Caki2 (cell line): Measurements from ENCODE around the gene RAP2A. TPM values are rescaled to one million over a fixed set of nuclear protein-coding genes. Genes with fewer than 3 reads are reported as not detected.
A peak's percentile ranks its signal among the peaks of the same experiment; 100 is the strongest.

ENCODE experiments used
- DNase-seq: peaks from one replicate; pipeline ENCODE4 v3.0.0-alpha.2; 2015; ENCODE audit warnings: low read depth
- in situ Hi-C: cut with HindIII; loops from 2 replicates; pipeline ENCODE4 v1.10.0; 2016; ENCODE audit warnings: low sequenced_read_pairs, low pct_unique_long_range_greater_than_20kb, mixed read lengths
- total RNA-seq: library from RNA; depleted of rRNA; stranded (reverse); fragments of >200 nt; shearing (Covaris generic); gene quantifications from 2 replicates; pipeline ENCODE4 v1.2.3, GENCODE V29; 2014; ENCODE audit warnings: low replicate concordance

RAP2A gene
- total RNA-seq, 1 experiment from 2014 or later, result 10.3 TPM

- no peak for DNase-seq
- in situ Hi-C loops, result no loop called here
These were observed 20.3 kb upstream of the RAP2A start for GRCh38 chr13:97413694-97414093.

- in situ Hi-C loops, result no loop called here
These were observed 19.6 kb upstream of the RAP2A start for GRCh38 chr13:97414392-97414791.

GRCh38 chr13:97417698-97418097 is 16.3 kb upstream of the RAP2A start:
- in situ Hi-C loops, result no loop called here
- DNase-seq, result peak; percentile 8

More at GRCh38 chr13:97414392-97414791, 19.6 kb upstream of the RAP2A start:
- DNase-seq, result no peak

GRCh38 chr13:97422118-97423054 is 11.6 kb upstream of the RAP2A start:
- in situ Hi-C loops, result no loop called here
- no peak for DNase-seq

- in situ Hi-C loops, result no loop called here
- DNase-seq, result no peak
These were observed 10.5 kb upstream of the RAP2A start for GRCh38 chr13:97423300-97424045.

DNA sequence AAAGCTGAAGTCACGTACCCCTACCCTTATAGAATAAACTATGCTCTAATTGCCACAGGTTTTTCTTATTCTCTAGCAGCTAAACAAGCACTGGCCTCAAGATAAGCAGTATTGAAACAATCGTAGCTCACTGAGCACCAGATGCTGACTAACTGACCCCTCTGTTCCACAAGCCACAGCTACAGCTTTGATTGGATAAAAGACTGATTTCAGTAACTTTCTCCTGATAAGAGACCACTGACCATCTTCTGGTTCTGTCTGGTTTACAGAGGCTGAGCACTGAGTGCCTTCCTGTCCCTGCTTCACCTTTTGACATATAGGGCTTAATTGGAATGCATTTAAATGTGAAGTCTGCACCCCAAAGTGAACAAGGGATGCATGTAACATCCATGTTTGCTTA is 8.4 kb upstream of the RAP2A start:
- no peak for DNase-seq
- in situ Hi-C loops, result no loop called here

DNA sequence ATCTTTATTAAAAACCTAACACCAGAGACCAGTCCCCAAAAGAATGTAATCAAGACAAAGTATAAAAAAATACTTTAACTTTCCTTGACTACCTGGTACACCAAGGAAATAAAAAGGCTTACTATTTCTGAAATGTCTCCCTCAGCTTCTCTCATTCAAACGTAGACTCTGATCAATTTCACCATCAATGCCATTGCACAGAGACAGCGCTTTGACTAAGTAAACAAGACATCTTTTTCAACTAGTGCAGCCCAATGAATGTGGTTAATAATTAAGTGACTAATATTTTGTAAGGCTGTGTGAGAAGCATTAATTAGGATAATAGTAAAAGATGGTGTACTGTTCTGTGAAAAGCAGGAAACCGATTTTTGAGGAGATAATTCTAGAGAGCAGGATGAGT is 7.3 kb upstream of the RAP2A start:
- DNase-seq, result no peak
- in situ Hi-C loops, result no loop called here

DNA sequence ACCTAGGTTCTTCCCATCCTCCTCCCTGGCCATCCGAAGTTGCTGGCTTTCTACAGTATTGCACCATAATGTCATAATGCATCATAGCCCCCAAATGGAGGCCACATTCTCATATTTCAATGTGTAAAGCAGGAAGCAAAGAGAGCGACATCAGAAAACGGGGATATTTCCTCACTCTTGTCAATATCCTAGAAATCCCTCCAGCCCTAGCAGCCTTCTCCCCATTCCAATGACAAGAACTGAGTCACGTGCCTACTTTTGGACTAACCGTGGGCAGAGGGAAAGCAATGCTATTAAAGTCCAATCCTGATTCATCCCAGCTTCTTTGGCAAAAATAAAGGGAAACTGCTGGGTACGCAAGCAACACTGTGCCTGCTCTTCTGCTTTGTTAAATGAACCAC is 4.3 kb upstream of the RAP2A start:
- no peak for DNase-seq
- in situ Hi-C loops, result no loop called here

- in situ Hi-C loops, result no loop called here
- DNase-seq, result no peak
These were observed 3.7 kb upstream of the RAP2A start for GRCh38 chr13:97430296-97430695.

DNA sequence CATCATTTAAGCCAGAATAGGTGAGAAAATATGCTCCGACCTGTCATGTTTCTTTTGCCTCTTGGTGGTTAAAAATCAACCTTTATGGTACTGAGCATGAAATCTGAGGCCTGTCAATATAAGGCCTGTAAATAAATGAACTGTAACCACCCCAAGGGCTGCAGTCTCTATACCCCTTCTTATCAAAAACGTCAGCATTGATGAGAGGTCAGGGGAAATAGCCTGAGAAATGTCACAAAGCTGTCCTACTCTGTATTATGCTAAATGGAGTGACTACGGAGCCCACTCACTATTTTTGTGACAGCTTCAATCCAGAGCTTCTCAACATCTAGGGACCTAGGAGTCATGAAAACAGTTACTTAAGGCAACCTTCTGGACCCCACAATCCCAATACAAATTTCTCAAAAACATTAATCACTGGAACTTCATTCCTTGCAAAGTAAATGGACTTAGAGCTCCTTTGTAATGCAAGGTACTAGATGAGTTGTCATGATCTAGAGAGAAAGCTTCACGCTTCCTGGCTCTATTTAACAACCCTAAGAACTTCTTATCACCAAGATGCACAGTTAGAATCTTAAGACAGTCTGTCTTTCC is 2.7 kb upstream of the RAP2A start:
- in situ Hi-C loops, result no loop called here
- DNase-seq, result no peak

DNA sequence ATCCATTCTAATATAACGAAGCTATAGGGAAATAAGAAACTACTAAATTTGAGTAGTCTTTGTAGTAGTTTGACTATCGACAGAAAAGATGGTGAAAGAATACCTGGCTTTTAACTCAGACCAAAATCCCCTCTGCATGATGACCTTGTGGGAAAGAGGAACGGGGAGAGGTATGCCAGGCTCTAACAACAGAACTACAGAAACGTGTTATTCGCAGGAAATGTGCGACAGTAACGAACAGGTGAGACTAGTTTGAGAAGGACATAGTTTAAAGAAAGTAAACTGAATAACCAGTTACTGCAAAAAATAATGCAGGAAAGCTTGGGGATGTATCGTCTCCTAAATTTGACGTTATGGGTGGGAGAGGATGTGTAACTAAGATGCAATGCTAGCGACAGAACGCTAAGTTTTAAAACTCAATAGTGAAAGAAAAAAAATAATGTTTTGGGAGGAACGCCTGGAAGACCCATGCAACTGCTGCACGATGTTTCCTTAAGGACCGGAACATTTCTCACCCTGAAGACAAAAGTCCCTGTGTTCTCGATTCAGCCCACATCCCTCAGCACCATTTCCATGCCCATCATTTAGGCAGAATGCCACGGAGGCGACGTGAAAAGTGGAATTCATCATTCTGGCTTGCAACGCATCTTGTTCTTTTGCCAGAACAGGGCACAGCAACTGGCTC is 1.6 kb upstream of the RAP2A start:
- DNase-seq, result no peak
- in situ Hi-C loops, result no loop called here

- in situ Hi-C loops, result no loop called here
- peak; percentile 100 for DNase-seq
These were observed 847 bp upstream of the RAP2A start for GRCh38 chr13:97432917-97433726.

- in situ Hi-C loops, result no loop called here
- peak; percentile 31 for DNase-seq
These were observed 630 bp downstream of the RAP2A start for GRCh38 chr13:97434397-97435201.

- DNase-seq, result no peak
- in situ Hi-C loops, result no loop called here
These were observed 1.4 kb downstream of the RAP2A start for GRCh38 chr13:97435323-97435722.

DNA sequence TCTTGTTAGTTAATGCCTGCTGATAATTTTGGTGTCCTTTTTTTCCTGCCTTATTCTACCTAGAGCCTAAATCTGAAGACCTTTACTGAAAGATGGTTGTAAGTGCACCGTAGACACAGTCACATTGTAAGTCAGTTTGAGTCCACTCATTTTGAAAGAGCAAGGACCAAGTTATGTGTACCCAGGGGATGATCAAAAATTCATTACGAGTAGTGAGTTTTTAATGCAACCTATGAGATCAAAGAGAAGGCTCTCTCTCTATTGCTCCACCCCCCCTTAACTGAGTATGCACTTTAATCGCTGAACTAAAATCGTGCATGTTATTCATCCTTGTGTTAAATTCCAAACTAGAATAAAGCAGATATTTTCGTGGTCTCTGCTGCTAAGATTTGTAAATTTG is 1.8 kb downstream of the RAP2A start:
- no peak for DNase-seq
- in situ Hi-C loops, result no loop called here

DNA sequence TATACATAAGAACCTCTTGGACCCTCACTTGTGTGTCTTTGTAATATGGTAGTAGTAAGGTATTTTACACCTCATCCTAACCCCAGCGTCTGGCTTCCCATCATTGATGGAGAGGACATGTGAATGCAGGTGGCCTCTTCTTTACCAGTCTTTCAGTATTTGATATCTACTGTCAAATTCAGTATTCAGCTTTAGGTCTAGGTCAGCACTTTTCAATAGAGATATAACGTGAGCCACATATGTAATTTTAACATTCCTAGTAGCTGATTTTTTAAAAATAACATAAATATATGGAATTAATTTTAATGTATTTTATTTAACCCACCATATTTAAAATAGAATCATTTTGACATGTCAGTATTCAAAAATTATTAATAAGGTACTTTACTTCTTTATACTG is 2.9 kb downstream of the RAP2A start:
- in situ Hi-C loops, result no loop called here
- no peak for DNase-seq

- in situ Hi-C loops, result no loop called here
- DNase-seq, result no peak
These were observed 3.8 kb downstream of the RAP2A start for GRCh38 chr13:97437729-97438128.
